NCI-H748 (cell line): ENCODE measurements around the gene RBX1.
"Not testable (repeated sequence)": the region's sequence is repeated elsewhere in the genome, so short reads cannot be mapped to it uniquely, and the experiment has no call there.

Source experiments
- DNase-seq: peaks from one replicate; lab custom pipeline; 2025; ENCODE audit not compliant: unreplicated experiment; lab: John Stamatoyannopoulos, UW

Gene RBX1

DNA sequence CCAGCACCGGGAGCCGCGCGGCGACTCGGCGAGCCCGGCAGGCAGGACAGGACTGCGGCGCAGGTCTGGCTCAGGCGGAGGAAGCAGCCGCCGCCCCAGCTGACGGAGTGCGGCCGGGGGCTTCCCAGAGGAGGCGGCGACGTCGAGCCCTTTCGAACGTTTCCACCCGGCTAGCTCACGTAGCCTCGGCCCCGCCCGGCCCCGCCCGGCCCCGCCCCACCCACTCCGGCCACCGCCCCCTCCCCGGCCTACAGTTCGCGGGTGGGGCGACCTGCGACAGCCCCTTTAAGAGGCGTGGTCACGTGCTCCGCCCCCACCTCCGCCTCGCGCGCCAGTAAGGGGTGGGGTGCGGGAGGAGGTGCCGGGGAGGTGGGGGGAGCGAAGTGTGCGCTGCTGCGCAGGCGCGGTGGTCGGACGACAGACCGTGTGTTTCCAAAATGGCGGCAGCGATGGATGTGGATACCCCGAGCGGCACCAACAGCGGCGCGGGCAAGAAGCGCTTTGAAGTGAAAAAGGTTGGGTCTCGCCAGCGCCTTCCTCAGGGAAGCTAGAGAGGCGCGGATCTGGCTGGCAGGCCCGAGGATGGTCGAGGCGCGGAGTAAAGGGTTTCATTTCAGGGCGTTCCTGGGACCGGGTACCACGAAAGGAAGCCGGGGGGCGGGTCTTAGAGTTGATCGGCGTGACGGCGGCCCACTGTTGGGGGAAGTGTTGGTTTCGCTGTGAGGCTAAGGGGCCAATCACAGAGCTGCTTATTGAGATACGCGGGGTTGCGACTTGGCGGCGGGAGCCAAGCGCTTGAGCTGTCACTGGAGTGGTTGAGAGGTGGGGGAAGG is at the start of gene RBX1:
Gene RBX1 (plus strand): TSS at position 417 of the 833 bp plus-strand sequence. CDS start 21 bp downstream, at position 438.
- DNase-seq = peak; percentile 98

DNA sequence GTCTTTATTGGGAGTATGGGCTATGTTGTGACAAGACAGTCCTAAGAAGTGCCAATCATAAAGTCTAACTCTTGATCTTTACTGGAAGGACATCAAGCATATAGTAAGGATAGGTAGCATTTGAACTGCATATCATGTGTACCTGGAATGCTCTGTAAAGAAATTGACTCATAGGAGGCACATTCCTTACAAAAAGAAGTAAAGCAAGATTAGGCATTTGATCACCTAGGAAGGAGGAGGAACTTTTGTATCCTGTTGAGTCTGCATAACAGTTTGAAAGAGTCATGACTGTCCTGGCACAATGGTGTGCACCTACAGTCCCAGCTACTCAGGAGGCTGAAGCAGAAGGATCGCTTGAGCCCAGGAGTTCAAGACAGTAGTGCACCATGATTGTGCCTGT is 47.1 kb upstream of the RBX1 start:
- DNase-seq = no peak

DNA sequence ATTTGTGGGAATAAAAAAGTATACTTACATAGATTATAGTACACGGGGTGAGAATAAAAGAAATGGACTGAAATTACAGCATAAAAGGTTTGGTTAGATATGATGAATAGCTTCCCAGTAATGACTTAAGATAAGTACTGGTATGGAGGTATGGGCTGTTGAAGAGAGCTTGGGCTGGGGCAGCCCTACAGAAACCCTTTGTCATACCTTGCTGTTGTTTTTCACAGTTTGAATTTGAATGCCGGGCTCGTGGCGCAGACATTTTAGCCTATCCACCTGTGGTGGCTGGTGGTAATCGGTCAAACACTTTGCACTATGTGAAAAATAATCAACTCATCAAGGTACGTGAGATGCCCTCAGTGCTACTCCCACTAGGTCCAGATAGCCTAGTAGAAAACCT is 42.3 kb upstream of the RBX1 start:
- no peak for DNase-seq

DNA sequence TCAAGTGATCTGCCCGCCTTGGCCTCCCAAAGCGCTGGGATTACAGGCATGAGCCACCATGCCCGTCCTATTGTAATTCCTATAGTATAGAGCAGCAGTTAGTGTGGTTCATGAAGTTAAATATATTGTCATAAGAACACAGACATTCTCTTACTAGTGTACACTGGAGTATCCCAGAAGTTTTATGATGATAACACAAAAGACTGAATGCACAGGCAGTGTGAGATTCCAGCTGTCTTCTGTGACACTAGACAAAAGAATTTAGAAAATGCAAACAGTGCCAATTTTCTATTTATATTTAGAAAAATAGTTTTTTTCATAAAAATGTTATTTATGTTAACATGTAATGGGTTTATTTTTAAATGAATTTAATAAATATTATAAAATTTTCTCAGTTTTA is 39.4 kb upstream of the RBX1 start:
- no peak for DNase-seq

DNA sequence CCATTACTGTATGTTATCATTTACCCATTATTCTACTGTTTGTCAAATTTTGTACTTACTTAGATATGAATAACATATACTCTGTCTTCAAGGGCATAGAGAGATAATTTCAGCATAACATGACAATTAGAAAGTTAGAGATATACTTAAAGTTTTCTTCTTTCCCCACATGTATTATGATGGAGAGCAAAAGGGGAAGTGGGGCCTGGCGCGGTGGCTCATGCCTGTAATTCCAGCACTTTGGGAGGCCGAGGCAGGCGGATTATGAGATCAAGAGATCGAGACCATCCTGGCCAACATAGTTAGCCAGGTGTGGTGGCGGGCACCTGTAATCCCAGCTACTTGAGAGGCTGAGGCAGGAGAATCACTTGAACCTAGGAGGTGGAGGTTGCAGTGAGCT is 38.2 kb upstream of the RBX1 start:
- DNase-seq = not testable (repeated sequence)

DNA sequence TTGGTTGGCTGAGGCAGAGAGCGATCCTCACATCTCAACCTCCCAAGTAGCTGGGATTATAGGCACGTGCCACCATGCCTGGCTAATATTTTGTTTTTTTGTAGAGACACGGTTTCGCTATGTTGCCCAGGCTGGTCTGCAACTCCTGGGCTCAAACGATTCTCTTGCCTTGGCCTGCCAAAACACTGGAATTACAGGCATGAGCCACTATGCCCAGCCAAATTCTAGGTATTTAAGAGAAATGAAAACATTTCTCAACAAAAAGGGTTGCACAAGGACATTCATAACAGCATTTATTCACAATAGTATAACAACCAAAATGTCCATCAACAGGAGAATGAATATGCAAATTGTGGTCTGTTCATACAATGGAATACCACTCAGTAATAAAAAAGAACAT is 31.7 kb upstream of the RBX1 start:
- no peak for DNase-seq

DNA sequence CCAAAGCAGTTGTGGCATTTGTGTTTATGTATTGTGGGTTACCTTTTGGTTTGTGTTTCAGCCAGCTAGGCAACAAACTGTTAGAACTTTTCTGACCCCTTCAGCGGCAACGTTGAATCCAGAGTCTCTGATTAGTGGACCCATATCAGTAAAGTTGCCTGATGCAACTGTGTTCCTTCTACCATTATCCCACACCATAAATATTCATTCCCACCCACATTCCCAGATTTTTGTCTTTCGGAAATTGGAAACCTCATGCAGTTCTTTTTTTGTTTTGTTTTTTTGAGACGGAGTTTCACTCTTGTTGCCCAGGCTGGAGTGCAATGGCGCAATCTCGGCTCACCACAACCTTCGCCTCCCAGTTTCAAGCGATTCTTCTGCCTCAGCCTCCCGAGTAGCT is 30.7 kb upstream of the RBX1 start:
- DNase-seq = no peak

DNA sequence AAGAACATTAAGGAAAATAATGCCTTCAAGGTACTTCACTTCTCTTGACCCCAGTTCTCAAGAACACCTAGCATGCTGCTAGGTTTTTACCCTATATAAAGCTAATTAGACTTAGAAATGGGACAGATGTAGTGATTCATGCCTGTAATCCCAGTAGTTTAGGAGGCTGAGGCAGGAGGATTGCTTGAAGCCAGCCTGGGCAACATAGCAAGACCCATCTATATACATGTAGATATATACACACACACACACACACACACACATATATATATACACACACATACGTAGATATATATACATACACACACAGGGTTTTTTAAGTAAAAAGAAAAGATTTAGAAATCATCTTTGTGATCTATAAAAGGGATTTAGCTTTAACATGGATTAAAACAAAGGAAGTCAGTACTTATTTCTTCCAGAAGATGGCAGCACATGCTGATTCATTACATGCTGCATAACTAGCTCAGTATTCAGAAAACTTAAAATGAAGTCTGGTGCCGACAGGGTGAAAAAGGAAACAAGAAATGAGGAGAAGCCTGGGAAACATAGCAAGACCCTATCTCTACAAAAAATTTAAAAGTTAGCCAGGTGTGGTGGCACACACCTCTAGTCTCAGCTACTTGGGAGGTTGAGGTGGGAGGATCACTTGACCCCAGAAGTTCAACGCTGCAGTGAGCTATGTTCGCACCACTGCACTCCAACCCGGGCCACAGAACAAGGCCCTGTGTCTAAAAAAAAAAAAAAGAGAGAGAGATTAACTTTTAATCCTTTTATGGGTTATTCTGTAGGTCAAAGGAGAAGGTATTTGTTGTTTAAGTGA is 28.5 kb upstream of the RBX1 start:
- DNase-seq = peak; percentile 64

DNA sequence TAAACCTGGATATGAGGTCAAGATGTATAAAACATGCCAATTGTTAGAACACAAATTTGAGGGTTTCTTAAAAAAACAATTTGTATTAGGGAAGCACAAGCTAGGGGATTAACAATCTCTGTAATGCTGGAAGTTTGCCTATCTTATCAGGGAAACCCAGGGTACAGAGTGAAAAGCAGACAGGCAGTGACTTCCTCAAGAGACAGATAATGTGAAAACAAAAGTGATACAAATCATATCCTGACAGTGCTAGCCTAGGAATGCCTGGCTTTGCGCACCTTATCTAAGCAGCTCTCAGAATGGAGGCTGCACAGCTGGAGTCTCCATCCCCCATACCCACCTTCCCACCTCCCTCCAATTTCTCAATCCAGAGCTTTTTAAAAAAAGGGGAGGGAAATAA is 22.5 kb upstream of the RBX1 start:
- DNase-seq = no peak

DNA sequence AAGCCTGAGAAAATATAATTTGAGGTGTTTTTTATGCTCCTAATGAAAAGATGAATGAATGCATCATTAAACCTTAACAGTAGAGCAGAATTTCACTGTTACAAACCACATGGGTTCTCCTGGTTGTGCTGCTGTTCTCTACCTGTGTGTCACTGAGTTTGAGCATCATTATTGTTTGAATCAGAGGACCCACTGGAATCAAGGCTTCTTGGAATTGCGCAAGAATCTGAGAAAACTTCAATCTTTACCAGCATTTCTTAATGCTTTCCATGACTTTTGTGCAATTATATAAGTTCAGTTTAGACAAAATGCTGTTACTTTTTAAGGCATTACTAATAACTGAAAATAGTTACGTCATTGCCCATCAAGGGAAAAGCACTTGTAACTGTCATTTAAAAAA is 18.8 kb upstream of the RBX1 start:
- DNase-seq = no peak

DNA sequence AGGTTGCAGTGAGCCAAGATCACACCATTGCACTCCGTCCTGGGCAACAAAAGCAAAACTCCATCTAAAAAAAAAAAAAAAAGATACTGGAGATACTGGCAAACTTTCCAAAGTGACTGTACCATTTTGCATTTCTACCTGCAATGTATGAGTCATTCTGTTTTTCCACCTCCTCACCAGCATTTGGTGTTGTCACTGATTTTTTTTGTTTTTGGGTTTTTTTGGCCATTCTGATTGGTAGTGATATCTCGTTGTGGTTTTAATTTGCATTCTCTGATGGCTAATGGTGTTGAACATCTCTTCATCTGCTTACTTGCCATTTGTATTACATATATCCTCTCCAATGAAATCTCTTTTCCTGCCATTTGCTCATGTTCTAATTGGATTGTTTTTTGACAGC is 12.0 kb upstream of the RBX1 start:
- no peak for DNase-seq

DNA sequence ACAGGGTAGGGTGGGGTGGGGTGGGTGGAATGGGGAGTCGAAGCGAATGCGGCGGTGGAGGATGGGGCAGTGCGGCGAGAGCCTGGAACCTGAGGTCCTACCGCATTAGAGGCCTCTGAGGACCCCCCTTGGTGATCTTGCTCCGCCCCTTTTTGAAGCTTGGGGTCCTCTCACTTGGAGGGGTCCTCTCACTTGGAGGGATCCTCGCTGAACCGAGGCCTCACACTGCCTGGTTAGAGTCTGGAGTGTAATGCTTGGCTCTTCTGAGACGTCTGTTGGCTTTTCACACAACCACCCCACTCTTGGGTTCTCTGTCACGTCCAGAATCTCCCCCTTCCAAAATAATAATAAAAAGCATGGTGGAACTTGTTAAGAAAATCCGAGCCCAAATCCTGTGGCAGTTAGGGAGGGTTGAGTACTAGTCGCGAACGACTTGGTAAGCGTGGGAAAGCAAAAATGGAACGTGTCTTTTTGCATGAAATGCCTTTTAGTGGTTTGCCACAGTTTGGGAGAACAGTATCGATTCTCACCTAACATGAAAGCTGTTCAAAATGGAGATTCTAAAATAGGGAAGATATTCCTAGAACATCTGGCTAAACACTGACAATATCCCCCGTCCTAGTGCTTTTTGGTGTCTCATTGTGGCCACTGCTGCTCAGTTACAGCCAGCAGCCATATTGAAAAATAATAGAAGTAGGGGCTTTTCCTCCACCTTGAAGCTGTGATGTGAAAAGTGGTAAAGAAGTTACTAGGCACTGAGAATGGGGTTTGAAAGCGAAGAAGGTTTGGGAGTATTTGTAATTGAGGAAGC is 822 bp downstream of the RBX1 start:
- peak; percentile 42 for DNase-seq

DNA sequence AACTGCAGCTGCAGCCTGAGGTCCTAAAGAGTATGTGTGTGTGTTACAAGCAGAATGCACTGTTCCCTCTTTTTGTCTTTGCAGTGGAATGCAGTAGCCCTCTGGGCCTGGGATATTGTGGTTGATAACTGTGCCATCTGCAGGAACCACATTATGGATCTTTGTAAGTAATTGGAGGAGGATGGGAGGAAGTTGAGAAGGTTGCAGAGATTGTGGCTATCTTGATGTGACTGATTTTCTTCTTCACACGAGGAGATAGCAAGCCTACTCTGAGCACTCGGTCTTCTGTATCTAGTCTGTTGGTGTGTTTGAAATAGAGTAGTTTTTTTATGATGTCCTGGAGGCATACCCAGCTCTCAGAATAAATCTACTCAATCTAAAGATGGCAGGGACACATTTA is 2.3 kb downstream of the RBX1 start:
- DNase-seq = no peak

DNA sequence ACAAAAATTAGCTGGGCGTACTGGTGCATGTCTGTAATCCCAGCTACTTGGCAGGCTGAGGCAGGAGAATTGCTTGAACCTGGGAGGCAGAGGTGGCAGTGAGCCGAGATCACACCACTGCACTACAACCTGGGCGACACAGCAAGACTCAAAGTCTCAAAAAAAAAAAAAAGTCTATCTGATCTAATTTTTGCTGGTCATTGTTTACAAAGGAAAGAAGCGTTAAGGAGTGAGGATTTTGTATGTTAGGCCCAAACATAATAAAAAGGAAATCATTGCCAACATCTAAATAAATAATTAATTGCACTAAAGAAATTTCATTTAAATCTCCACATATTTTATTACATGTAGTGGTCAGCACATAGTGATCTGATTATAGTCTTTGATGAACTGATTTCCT is 2.9 kb downstream of the RBX1 start:
- DNase-seq = no peak

DNA sequence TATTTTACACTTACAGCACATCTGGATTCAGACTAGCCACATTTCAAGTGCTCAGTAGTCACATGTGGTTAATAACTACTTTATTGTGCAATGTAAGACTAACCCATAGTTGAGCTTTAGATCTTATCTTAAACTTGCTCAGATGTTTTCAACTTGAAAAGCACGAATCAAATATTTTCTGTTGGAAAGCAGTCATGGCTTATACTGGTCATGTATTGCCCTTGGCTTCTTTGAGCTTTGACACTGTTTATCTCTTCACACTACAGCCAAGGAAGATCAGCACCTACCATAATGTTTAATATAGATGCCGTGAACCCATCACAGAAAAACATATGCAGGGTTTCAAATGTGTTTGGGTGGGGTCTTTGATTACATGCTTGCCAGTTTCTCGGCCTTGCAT is 4.4 kb downstream of the RBX1 start:
- no peak for DNase-seq

DNA sequence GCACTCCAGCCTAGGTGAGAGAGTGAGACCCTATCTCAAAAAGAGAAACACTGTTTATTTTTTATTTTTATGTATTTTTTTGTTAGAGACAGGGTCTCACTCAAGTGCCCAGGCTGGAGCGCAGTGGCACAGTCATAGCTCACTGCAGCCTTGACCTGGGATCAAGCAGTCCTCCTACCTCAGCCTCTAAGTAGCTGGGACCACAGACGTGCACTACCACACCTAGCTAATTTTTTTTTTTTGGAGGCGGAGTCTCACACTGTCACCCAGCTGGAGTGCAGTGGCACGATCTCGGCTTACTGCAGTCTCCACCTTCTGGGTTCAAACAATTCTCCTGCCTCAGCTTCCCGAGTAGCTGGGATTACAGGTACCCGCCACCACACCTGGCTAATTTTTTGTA is 6.4 kb downstream of the RBX1 start:
- DNase-seq = no peak

DNA sequence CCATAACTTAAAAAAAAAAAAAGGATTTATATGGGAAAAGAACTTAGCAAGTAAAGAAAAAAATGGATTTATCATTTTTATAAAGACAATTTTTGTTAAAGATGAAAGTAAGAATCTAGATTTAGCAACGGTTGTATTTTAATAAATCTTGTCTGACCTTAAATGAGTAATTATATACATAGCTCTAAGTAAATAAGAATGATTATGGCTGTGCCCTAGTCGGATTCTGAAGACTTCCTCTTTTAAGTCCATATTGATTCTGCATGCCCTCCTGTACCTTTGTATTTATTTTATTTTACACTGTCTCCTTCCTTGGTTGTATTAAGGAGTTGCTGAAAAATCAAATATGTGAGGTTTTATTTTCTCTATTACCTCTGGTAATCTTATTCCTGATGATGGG is 7.1 kb downstream of the RBX1 start:
- no peak for DNase-seq

DNA sequence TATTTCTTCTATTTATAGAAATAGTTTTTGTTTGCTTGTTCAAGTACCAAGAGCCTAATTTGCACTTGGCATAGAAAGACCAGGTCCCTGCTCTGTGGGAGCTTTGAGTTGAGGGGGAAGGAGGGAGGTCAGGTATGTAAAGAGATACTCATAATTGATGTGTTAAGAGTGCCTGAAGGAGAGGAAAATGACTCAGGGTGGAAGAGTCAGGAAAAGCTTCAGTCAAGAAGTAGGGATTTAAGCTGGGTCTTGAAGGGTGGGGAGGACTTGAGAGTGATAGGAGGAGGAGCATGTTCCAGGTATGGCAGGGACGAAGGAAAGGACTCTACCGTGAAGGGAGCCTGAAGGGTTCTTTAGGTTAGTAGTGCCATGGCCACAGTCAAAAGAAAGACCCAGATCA is 9.0 kb downstream of the RBX1 start:
- no peak for DNase-seq

DNA sequence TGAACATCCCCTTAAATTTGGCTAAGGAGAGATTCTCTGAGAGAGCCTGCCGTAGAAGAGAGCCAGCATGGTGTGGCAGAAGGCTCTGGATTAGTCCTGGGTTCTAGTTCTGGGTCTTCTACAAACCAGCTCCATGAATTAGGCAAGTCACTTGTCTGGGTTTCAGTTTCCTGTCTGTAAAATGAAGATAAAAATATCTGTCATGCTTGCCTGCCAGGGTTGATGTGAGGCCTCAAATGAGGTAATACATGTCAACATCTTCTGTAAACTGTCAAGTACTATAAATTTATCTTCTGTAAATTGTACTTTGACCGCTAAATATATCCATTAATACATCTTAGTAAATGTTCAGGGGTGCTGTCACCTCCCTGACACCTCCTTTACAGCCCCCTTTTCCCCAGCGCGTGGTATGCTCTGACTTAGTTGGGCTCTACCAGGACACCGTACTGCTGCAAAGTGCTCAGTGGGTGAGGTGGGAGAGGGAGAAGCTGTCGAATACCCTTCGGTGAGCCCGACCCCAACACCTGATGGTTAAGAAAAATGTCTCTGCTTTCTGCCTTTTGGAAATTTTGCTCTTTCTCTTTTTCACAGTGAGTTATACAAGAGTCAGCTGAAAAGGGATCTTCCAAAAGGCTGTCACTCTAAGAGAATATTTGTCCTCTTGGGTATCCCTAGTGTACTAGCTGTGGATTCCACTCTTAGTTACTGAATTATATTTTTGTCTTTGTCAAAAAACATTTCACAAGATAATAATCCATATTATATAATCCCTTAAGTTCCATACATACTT is 15.0 kb downstream of the RBX1 start:
- no peak for DNase-seq

DNA sequence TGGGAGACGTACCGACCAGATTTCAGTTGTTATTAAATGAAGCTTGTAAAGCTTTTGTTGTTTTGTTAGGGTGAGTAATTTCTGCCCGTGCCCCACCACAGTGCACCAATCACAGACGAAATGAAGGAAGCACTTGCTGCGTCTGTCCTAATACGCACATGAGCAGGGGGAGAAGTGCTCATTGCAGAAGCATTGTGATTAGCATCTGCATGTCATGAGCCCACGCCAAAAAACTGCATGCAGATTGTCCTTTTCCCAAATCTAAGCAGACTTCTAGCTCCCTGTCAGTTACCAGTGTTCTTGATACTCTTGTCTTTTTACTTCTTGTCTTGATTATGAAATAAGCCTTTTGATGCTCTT is 15.5 kb downstream of the RBX1 start:
- DNase-seq = no peak
